ENCODE measurements around the gene IGF2R.

DNA sequence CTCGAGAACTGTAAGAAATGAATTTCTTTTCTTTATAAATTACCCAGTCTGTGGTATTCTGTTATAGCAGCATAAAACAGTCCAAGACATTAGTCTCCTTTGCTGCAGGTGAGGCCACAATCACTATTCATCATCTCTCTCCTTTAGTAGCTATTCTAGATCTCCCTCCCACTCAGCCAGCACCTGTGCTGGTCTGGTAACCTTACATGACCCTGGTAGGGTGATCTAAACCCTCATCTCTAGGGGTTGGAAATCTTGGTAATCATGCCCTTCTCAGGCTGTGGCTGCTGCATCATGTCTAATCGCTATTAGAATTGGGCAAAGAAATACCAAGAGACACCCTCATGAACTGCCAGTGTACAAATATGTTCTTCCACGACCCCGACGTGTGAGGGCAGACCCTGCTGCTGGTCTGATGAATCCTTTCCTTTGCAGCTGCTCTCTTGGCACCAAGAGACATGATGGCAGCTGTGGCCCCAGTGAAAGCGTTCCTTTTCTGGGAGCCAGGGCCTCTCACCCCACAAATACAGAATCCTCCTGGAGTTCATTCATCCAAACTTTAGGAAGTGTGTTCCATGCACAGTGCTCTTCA is 23.0 kb upstream of the IGF2R start:
- TF ChIP-seq, protein P1, sequence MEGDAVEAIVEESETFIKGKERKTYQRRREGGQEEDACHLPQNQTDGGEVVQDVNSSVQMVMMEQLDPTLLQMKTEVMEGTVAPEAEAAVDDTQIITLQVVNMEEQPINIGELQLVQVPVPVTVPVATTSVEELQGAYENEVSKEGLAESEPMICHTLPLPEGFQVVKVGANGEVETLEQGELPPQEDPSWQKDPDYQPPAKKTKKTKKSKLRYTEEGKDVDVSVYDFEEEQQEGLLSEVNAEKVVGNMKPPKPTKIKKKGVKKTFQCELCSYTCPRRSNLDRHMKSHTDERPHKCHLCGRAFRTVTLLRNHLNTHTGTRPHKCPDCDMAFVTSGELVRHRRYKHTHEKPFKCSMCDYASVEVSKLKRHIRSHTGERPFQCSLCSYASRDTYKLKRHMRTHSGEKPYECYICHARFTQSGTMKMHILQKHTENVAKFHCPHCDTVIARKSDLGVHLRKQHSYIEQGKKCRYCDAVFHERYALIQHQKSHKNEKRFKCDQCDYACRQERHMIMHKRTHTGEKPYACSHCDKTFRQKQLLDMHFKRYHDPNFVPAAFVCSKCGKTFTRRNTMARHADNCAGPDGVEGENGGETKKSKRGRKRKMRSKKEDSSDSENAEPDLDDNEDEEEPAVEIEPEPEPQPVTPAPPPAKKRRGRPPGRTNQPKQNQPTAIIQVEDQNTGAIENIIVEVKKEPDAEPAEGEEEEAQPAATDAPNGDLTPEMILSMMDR (IDR thresholded peaks at IDR 0.05): no peak
- no peak for TF ChIP-seq POLR2A (IDR thresholded peaks at IDR 0.05)
